Progenitor cell of endocrine pancreas (in vitro differentiated cells): Measurements from ENCODE around the gene ACHE. TPM values are rescaled to one million over a fixed set of nuclear protein-coding genes. Genes with fewer than 3 reads are reported as not detected.
A peak's percentile ranks its signal among the peaks of the same experiment; 100 is the strongest.

Experiments used
- DNase-seq: peaks from one replicate; pipeline ENCODE4 v3.0.0; 2021; ENCODE audit warnings: low spot score; ENCODE audit not compliant: unreplicated experiment
- H3K27ac Mint-ChIP-seq: 2 replicates; pipeline ENCODE4 v1.8.0; 2021; ENCODE audit warnings: mild to moderate bottlenecking, moderate library complexity, mixed read lengths
- H3K27me3 Mint-ChIP-seq: 2 replicates; pipeline ENCODE4 v1.8.0; 2021; ENCODE audit warnings: mixed read lengths
- H3K36me3 Mint-ChIP-seq: 2 replicates; pipeline ENCODE4 v1.8.0; 2022; ENCODE audit warnings: mixed read lengths; ENCODE audit not compliant: insufficient read depth
- H3K4me1 Mint-ChIP-seq: 2 replicates; pipeline ENCODE4 v1.8.0; 2021; ENCODE audit warnings: low read depth, mixed read lengths
- H3K4me3 Mint-ChIP-seq: 2 replicates; pipeline ENCODE4 v1.8.0; 2021; ENCODE audit warnings: low read depth, mild to moderate bottlenecking, moderate library complexity, mixed read lengths
- H3K9me3 Mint-ChIP-seq: 2 replicates; pipeline ENCODE4 v1.8.0; 2021; ENCODE audit warnings: low read depth, mixed read lengths
- CTCF ChIP-seq: fragments of 200-600 bp; sonication (generic); IDR thresholded peaks from one replicate; pipeline ENCODE4 v1.5.0; 2021; ENCODE audit warnings: antibody characterized with exemption, mild to moderate bottlenecking; ENCODE audit not compliant: unreplicated experiment
- total RNA-seq: library from RNA; stranded (reverse); gene quantifications from 2 replicates; pipeline ENCODE4 v1.2.1, GENCODE V29; 2021

Gene ACHE
- total RNA-seq, 1 donor from 2014 or later, result 4.0 TPM

GRCh38 chr7:100887516-100888290 is 8.0 kb downstream of the ACHE start:
- TF ChIP-seq CTCF, result no peak
- no peaks in the 10 kb centered on the region for H3K9me3 Mint-ChIP-seq
- no peaks in the 10 kb centered on the region for H3K27me3 Mint-ChIP-seq
- peaks cover 35% of the 10 kb centered on the region for H3K36me3 Mint-ChIP-seq
- H3K27ac Mint-ChIP-seq, result no peak overlapping the region
- no peak for DNase-seq
- peaks cover 22% of the 10 kb centered on the region for H3K4me1 Mint-ChIP-seq
- H3K4me3 Mint-ChIP-seq, result no peak overlapping the region

- no peaks in the 10 kb centered on the region for H3K27me3 Mint-ChIP-seq
- no peak overlapping the region for H3K4me3 Mint-ChIP-seq
- no peak for DNase-seq
- peaks cover 21% of the 10 kb centered on the region for H3K4me1 Mint-ChIP-seq
- TF ChIP-seq CTCF, result no peak
- H3K36me3 Mint-ChIP-seq, result peaks cover 39% of the 10 kb centered on the region
- no peaks in the 10 kb centered on the region for H3K9me3 Mint-ChIP-seq
- H3K27ac Mint-ChIP-seq, result peak overlapping the region; percentile 65
Measured at GRCh38 chr7:100886936-100887515, 8.7 kb downstream of the ACHE start.

DNA sequence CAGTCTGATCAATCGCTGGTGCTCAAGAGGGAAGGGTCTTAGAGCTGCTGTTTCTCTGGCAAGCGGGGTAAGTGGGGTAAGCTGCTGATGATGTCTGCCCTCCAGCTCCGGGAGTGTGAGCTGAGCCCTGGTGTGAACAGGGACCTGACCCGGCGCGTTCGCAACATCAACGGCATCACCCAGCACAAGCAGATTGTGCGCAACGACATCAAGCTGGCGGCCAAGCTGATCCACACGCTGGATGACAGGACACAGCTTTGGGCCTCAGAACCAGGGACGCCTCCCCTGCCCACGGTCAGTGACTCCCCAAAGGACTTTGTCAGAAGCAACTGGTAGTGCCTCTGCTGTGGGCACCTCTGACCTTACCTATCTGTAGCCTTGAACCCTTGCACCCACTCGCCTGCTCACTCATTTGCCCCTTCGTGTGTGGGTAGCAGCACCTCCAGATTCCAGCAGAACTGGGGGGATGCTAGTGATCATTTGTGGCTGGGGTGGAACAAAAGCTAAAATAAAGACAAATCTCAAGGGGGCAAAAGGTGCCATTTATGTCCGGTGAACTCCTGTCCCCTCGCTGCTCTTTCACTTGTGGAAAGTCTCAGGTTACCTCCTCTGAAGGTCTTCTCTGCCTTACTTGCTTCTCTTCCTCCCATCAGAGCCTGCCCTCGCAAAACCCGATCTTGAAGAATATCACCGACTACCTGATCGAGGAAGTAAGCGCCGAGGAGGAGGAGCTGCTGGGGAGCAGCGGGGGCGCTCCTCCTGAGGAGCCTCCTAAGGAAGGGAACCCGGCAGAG is 9.3 kb downstream of the ACHE start:
- peaks cover 43% of the 10 kb centered on the region for H3K36me3 Mint-ChIP-seq
- no peak for DNase-seq
- no peaks in the 10 kb centered on the region for H3K27me3 Mint-ChIP-seq
- peaks cover 16% of the 10 kb centered on the region for H3K4me1 Mint-ChIP-seq
- TF ChIP-seq CTCF, result no peak
- no peak overlapping the region for H3K4me3 Mint-ChIP-seq
- peak overlapping the region; percentile 65 for H3K27ac Mint-ChIP-seq
- H3K9me3 Mint-ChIP-seq, result no peaks in the 10 kb centered on the region

DNA sequence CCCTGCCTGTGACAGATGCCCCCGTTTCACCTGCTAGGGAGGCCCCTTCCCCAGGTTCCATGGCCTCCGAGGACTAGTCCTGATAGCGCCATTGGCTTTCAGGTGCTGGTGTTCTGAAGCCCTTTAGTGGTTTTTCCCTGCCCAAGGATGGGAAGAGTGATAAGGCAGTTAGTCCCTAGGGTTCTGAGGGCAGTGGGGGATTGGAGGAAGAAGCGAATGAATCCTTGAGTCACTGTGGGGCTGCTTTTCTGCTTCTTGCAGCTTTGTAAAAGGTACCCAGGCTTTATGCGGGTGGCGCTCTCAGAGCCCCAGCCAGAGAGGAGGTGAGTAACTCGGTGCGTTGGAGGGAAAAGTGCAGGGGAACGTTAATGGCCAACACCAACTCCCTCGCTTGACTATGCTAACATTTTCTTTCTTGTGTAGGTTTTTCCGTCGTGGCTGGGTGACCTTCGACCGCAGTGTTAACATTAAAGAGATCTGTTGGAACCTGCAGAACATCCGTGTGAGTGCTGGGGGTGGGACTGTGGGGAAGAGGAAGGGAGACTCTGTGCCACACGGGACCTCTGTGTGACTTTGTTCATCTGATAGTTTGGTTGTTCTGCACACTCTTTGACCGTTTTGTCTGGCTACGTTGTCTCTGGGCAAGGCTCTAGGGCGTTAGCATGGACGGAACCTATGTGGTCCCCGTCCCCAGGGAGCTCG is 10.1 kb downstream of the ACHE start:
- Mint-ChIP-seq H3K4me3 (no peak overlapping the region), H3K36me3 (peaks cover 48% of the 10 kb centered on the region), H3K27ac (no peak overlapping the region), H3K4me1 (peaks cover 14% of the 10 kb centered on the region), H3K27me3 (no peaks in the 10 kb centered on the region), H3K9me3 (no peaks in the 10 kb centered on the region)
- no peak for DNase-seq
- no peak for TF ChIP-seq CTCF
